Endothelial cell of umbilical vein (primary cell): ENCODE data around the gene FER. TPM values are rescaled to one million over a fixed set of nuclear protein-coding genes. Genes with fewer than 3 reads are reported as not detected.

ENCODE experiments used
- BruUV-seq: library from RNA; stranded (reverse); fragments of 400-500 nt; replicated peaks from 2 replicates; lab custom pipeline; 2021; lab: Mats Ljungman, UMichigan
- CTCF ChIA-PET: fragments of 300-600, 350-600 bp; sonication (Branson Sonifier 250); formaldehyde crosslinking; loops from one replicate; lab custom pipeline; 2021; ENCODE audit warnings: antibody characterized with exemption, inconsistent platforms; lab: Charles Lee
- POLR2A ChIA-PET: fragments of 300-600, 350-600 bp; sonication (Branson Sonifier 250); formaldehyde crosslinking; loops from one replicate; lab custom pipeline; 2021; ENCODE audit warnings: antibody characterized with exemption, inconsistent platforms; lab: Charles Lee
- DNase-seq: peaks from one replicate; pipeline ENCODE4 v3.0.0-alpha.2; 2011; ENCODE audit warnings: low read depth, low spot score
- FAIRE-seq: peaks from 2 replicates; lab custom pipeline; 2011; peaks lifted over from hg19 to GRCh38; lab: Jason Lieb, UNC
- H2AFZ ChIP-seq: 2 replicates; pipeline ENCODE4 v1.6.0; 2012; ENCODE audit warnings: low read depth, low read length, control low read depth, inconsistent platforms
- H3K27ac ChIP-seq: 2 replicates; pipeline ENCODE4 v1.5.1; 2011; ENCODE audit warnings: low read depth, mild to moderate bottlenecking, control low read depth, low read length, moderate library complexity; ENCODE audit not compliant: insufficient read depth
- H3K27me3 ChIP-seq, 2 experiments: 2 replicates each; pipeline versions ENCODE4 v1.6.0 to v1.6.1; 2011; ENCODE audit warnings: low read length in 2 of 2, mixed read lengths in 1 of 2; ENCODE audit not compliant: control insufficient read depth in 2 of 2, insufficient read depth in 2 of 2
- H3K36me3 ChIP-seq, 2 experiments: 2 replicates in 1 of 2; 3 replicates in 1 of 2; pipeline ENCODE4 v1.5.1; 2011; ENCODE audit warnings: low read length in 2 of 2, mild to moderate bottlenecking in 1 of 2, moderate library complexity in 1 of 2; ENCODE audit not compliant: control insufficient read depth in 2 of 2, insufficient read depth in 2 of 2; ENCODE audit errors: extremely low read depth in 1 of 2
- H3K4me1 ChIP-seq: 3 replicates; pipeline ENCODE4 v1.5.1; 2011; ENCODE audit warnings: mild to moderate bottlenecking, low read length; ENCODE audit not compliant: control insufficient read depth, insufficient read depth; ENCODE audit errors: extremely low read depth
- H3K4me2 ChIP-seq: 2 replicates; pipeline ENCODE4 v1.6.1; 2011; ENCODE audit warnings: low read length, control low read depth, mixed read lengths; ENCODE audit not compliant: insufficient read depth
- H3K4me3 ChIP-seq, 3 experiments: fragments of 200-600 bp in 1 of 3; sonication (generic), shearing (Covaris generic) in 1 of 3; replicated peaks in 1 of 3; 2 replicates each; pipeline ENCODE4 v1.5.1; 2011 to 2016; ENCODE audit warnings: control low read depth in 3 of 3, low read length in 3 of 3, mild to moderate bottlenecking in 2 of 3, inconsistent platforms in 1 of 3, low read depth in 1 of 3, moderate library complexity in 1 of 3; ENCODE audit not compliant: insufficient read depth in 1 of 3
- H3K79me2 ChIP-seq: 2 replicates; pipeline ENCODE4 v1.6.0; 2012; ENCODE audit warnings: low read length, inconsistent platforms; ENCODE audit not compliant: control insufficient read depth, insufficient read depth
- H3K9ac ChIP-seq: replicated peaks from 2 replicates; pipeline ENCODE3; 2011; ENCODE audit warnings: low read length, control low read depth; ENCODE audit not compliant: insufficient read depth; ENCODE audit errors: extremely low read depth
- H3K9me1 ChIP-seq: replicated peaks from 3 replicates; pipeline ENCODE4 v1.6.0; 2011; ENCODE audit warnings: mild to moderate bottlenecking, low read length; ENCODE audit not compliant: control insufficient read depth, insufficient read depth; ENCODE audit errors: extremely low read depth
- H3K9me3 ChIP-seq: replicated peaks from 2 replicates; pipeline ENCODE4 v1.5.1; 2012; ENCODE audit warnings: low read length, inconsistent platforms; ENCODE audit not compliant: control insufficient read depth, insufficient read depth
- H4K20me1 ChIP-seq: replicated peaks from 2 replicates; pipeline ENCODE3; 2011; ENCODE audit warnings: mild to moderate bottlenecking, low read length; ENCODE audit not compliant: control insufficient read depth, insufficient read depth; ENCODE audit errors: extremely low read depth
- CTCF ChIP-seq, 2 donors: IDR thresholded peaks; 1 replicate in 1 of 2; 2 replicates in 1 of 2; pipeline ENCODE4 v1.5.1; 2011; ENCODE audit warnings: low read length in 2 of 2, mild to moderate bottlenecking in 2 of 2, moderate library complexity in 2 of 2, control low read depth in 1 of 2, inconsistent platforms in 1 of 2, low read depth in 1 of 2; ENCODE audit not compliant: insufficient read depth in 1 of 2; ENCODE audit errors: extremely low read depth in 1 of 2
- EZH2 ChIP-seq: IDR thresholded peaks from 2 replicates; pipeline ENCODE4 v1.6.1; 2012; ENCODE audit warnings: borderline replicate concordance, low read depth, mild to moderate bottlenecking, moderate library complexity, low read length, inconsistent platforms; ENCODE audit not compliant: severe bottlenecking
- FOS ChIP-seq: IDR thresholded peaks from 2 replicates; pipeline ENCODE4 v1.6.1; 2011; ENCODE audit warnings: mild to moderate bottlenecking, low read length, moderate library complexity, borderline replicate concordance; ENCODE audit not compliant: insufficient read depth
- GATA2 ChIP-seq: IDR thresholded peaks from 2 replicates; pipeline ENCODE4 v1.7.0; 2011; ENCODE audit warnings: low read depth, mild to moderate bottlenecking, moderate library complexity, mixed read lengths, low read length; ENCODE audit not compliant: insufficient read length, insufficient read depth
- JUN ChIP-seq: IDR thresholded peaks from 2 replicates; pipeline ENCODE4 v1.6.1; 2011; ENCODE audit warnings: borderline replicate concordance, low read depth; ENCODE audit not compliant: insufficient read length, insufficient read depth
- MAX ChIP-seq: IDR thresholded peaks from 2 replicates; pipeline ENCODE4 v1.6.1; 2011; ENCODE audit not compliant: insufficient read depth, insufficient read length
- MYC ChIP-seq: IDR thresholded peaks from one replicate; pipeline ENCODE4 v1.6.1; 2011; ENCODE audit warnings: mild to moderate bottlenecking, low read depth, low read length
- POLR2A ChIP-seq: IDR thresholded peaks from 2 replicates; pipeline ENCODE4 v1.6.1; 2012; ENCODE audit warnings: low read depth, mild to moderate bottlenecking, control low read depth, low read length
- POLR2AphosphoS5 ChIP-seq: IDR thresholded peaks from 2 replicates; pipeline ENCODE4 v1.6.1; 2012; ENCODE audit warnings: low read depth, mild to moderate bottlenecking, control low read depth, low read length, moderate library complexity; ENCODE audit not compliant: insufficient read depth
- dilution Hi-C: fragments of 300-500 bp; cut with MboI; formaldehyde crosslinking; loops from one replicate; pipeline ENCODE4 v1.15.0; 2019; ENCODE audit warnings: low sequenced_read_pairs; ENCODE audit not compliant: extremely low pct_ligation_motif_present
- intact Hi-C: fragments of 100-400 bp; cut with micrococcal nuclease; formaldehyde crosslinking; loops from one replicate; pipeline ENCODE4 v1.10.0; 2022
- polyA plus RNA-seq, 4 experiments: library from polyadenylated mRNA; depleted of rRNA in 3 of 4; stranded (reverse) in 3 of 4; unstranded in 1 of 4; fragments of >200 nt; gene quantifications; 2 replicates each; pipeline versions ENCODE4 v1.2.1 to v1.2.3, GENCODE V29; 2011 to 2012; ENCODE audit warnings: missing spikeins in 1 of 4
- total RNA-seq: library from RNA; stranded (reverse); gene quantifications from 2 replicates; pipeline ENCODE4 v1.2.3, GENCODE V29; 2021

FER gene
- total and polyA plus RNA-seq, 2 donors (not counting 3 experiments of a cell fraction or from before 2014, with no cell fraction given), result 2.3 to 27.5 TPM

GRCh38 chr5:109199799-109200620 lies 452.3 kb downstream of the FER start:
- H3K9me3 ChIP-seq, result no peaks in the 10 kb centered on the region

More at GRCh38 chr5:109199799-109200620, 452.3 kb downstream of the FER start:
- no peak for TF ChIP-seq GATA2
- no peak for TF ChIP-seq JUN
- TF ChIP-seq EZH2, result no peak
- TF ChIP-seq MAX, result no peak
- no peak for TF ChIP-seq MYC
- no peak for TF ChIP-seq CTCF (IDR thresholded peaks at IDR 0.05; ENCODE audit: extremely low read depth in 1 of 2, insufficient read depth in 1 of 2, low read depth in 1 of 2, low read length in 2 of 2)
- no peak for TF ChIP-seq POLR2A
- no peak for TF ChIP-seq FOS
- TF ChIP-seq POLR2AphosphoS5, result no peak
- no peak for DNase-seq
- no peaks in the 10 kb centered on the region for H3K27me3 ChIP-seq
- CTCF ChIA-PET, result no interaction called here
- H3K36me3 ChIP-seq, result no peaks in the 10 kb centered on the region
- H3K4me1 ChIP-seq, result peaks cover 16% of the 10 kb centered on the region
- no peak overlapping the region for H2AFZ ChIP-seq
- no peak overlapping the region for H3K4me3 ChIP-seq
- FAIRE-seq, result no peak
- no peak overlapping the region for H3K9ac ChIP-seq
- no peak overlapping the region for H3K4me2 ChIP-seq
- intact Hi-C loops (loop anchor here (5.0 to 10.0 kb wide), 4 partner anchors 215 to 678 kb away; no protein-coding TSS in a partner anchor), dilution Hi-C loops (no loop called here)
- H4K20me1 ChIP-seq, result no peaks in the 10 kb centered on the region
- no peaks in the 10 kb centered on the region for H3K9me1 ChIP-seq
- POLR2A ChIA-PET, result no interaction called here
- H3K79me2 ChIP-seq, result no peaks in the 10 kb centered on the region
- BruUV-seq, result no TSS peak
- H3K27ac ChIP-seq, result no peak overlapping the region
